Measurements from ENCODE around the gene TSEN34.
"Not testable (repeated sequence)": the region's sequence is repeated elsewhere in the genome, so short reads cannot be mapped to it uniquely, and the experiment has no call there.

Gene TSEN34

DNA sequence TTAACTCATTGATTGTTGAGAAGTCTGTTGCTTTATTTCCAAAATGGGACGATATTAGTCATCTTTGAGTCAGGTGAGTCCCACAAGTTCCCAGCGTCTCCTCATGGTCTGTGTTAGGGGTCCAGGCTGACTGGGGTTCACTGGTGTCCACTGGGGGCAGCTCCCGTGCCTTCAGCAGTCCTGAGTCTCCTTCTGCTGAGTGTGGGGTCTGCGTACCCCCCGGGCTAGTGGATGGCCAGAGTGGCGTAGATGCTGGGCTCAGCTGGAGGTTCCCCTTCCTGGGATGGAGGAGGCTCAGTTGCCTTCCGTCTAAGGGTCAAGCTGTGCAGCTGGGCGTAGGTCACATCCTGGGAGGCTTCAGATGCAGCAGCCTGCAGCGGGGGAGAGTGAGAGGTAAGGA is 25.8 kb downstream of the TSEN34 start:
- Histone ChIP-seq H3K18ac (ENCODE audit: low read length) (no peak overlapping the region), H3K4ac (ENCODE audit: low read depth, low read length) (no peak overlapping the region), H3K27me3 (ENCODE audit: insufficient read depth, low read length, poor library complexity) (no peaks in the 10 kb centered on the region), H3K4me1 (ENCODE audit: control insufficient read depth, low read depth, low read length) (no peaks in the 10 kb centered on the region), H2AK5ac (ENCODE audit: low read length) (no peak overlapping the region), H3K27ac (ENCODE audit: low read depth, low read length) (no peak overlapping the region), H4K5ac (ENCODE audit: low read length) (no peak overlapping the region), H2BK5ac (ENCODE audit: low read length) (no peak overlapping the region), H3K23ac (ENCODE audit: low read length) (no peak overlapping the region), H3K4me3 (ENCODE audit: low read length) (no peak overlapping the region), H2BK120ac (ENCODE audit: low read depth, low read length) (no peak overlapping the region), H3K79me1 (ENCODE audit: low read length) (no peaks in the 10 kb centered on the region), H3K79me2 (ENCODE audit: control insufficient read depth, insufficient read depth, low read length) (no peaks in the 10 kb centered on the region), H4K8ac (ENCODE audit: low read depth, low read length) (no peak overlapping the region), H2BK15ac (replicated peaks; ENCODE audit: low read depth) (no peak overlapping the region), H3K36me3 (ENCODE audit: control insufficient read depth, insufficient read depth, low read length) (no peaks in the 10 kb centered on the region), H3K9ac (ENCODE audit: low read length) (no peak overlapping the region), H3K4me2 (ENCODE audit: low read length) (no peak overlapping the region), H3K56ac (ENCODE audit: low read length) (no peak overlapping the region)
- no CpG with 5 or more reads among the region's 9 CpGs for WGBS (ENCODE audit: extremely low coverage, insufficient coverage, low lambda C conversion rate)
- no peak for DNase-seq

DNA sequence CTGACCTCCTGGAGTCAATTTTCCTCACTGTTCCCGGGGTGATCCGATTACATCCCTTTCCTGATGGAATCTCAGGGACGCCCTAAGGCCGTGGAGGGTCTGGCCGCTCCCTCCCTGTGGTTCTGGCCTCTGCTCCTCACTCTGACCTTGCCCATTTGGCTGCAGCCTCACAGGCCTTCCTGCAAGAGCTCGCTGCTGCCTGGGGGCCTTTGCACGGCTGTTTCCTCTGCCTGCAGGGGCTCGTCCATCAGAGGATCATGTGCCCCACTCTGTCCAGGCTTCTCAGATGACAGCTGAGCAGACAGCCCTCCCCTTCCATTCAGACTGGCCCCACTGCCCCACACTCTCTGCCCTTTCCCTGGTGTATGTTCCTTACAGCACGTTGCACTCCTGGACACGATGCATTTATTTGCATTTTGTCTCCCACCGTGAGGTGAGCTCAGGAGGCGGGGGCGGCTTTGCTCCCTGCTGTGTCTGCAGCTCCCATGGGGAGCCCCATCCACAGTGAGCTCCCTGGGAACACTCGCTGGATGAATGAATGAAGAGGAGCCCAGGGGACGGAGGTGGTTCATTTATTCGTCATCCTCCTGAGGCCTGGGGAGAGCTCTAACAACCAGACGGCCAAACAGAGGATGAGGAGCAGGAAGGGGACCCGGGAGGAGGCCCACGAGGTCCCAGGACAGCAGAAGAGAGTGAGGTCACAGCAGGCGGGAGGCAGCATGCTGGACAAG is 26.6 kb downstream of the TSEN34 start:
- H3K23ac ChIP-seq (ENCODE audit: low read length); H3K27ac ChIP-seq (ENCODE audit: low read depth, low read length); H3K4me3 ChIP-seq (ENCODE audit: low read length); H2AK5ac ChIP-seq (ENCODE audit: low read length); H3K18ac ChIP-seq (ENCODE audit: low read length); H2BK15ac ChIP-seq (replicated peaks; ENCODE audit: low read depth); DNase-seq; H4K5ac ChIP-seq (ENCODE audit: low read length); H2BK5ac ChIP-seq (ENCODE audit: low read length); H2BK120ac ChIP-seq (ENCODE audit: low read depth, low read length); H3K79me1 ChIP-seq (ENCODE audit: low read length); H3K36me3 ChIP-seq (ENCODE audit: control insufficient read depth, insufficient read depth, low read length); H3K79me2 ChIP-seq (ENCODE audit: control insufficient read depth, insufficient read depth, low read length); H3K9ac ChIP-seq (ENCODE audit: low read length); H3K27me3 ChIP-seq (ENCODE audit: insufficient read depth, low read length, poor library complexity); H3K4ac ChIP-seq (ENCODE audit: low read depth, low read length); H3K4me2 ChIP-seq (ENCODE audit: low read length); H3K56ac ChIP-seq (ENCODE audit: low read length); H4K8ac ChIP-seq (ENCODE audit: low read depth, low read length); H3K4me1 ChIP-seq (ENCODE audit: control insufficient read depth, low read depth, low read length): not testable (repeated sequence)
- no CpG with 5 or more reads among the region's 20 CpGs for WGBS (ENCODE audit: extremely low coverage, insufficient coverage, low lambda C conversion rate)

DNA sequence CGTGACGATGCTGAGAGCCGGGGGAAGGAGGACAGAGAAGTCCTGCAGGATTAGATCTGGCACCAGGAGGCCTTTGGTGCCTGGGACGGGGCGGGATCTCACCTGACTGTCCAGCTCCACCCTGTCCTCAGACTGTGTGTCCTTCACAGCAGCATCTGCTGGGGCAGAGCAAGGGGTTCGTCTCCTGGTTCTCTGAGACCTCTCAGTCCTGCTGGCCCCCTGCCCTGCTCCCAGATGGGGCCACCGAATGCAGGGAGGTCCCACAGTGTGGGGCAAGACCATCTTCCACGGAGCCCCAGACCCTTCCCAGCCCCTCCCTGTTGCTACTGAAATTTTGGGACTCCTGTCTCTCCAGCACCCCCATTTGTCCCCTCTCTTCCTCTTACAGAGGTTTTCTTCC is 27.2 kb downstream of the TSEN34 start:
- Histone ChIP-seq H3K79me2 (ENCODE audit: control insufficient read depth, insufficient read depth, low read length) (no peaks in the 10 kb centered on the region), H4K5ac (ENCODE audit: low read length) (no peak overlapping the region), H2BK5ac (ENCODE audit: low read length) (no peak overlapping the region), H3K79me1 (ENCODE audit: low read length) (no peaks in the 10 kb centered on the region), H3K4me1 (ENCODE audit: control insufficient read depth, low read depth, low read length) (no peaks in the 10 kb centered on the region), H3K27me3 (ENCODE audit: insufficient read depth, low read length, poor library complexity) (no peaks in the 10 kb centered on the region), H3K23ac (ENCODE audit: low read length) (no peak overlapping the region), H2BK15ac (replicated peaks; ENCODE audit: low read depth) (no peak overlapping the region), H3K4ac (ENCODE audit: low read depth, low read length) (no peak overlapping the region), H3K27ac (ENCODE audit: low read depth, low read length) (no peak overlapping the region), H3K36me3 (ENCODE audit: control insufficient read depth, insufficient read depth, low read length) (no peaks in the 10 kb centered on the region), H3K4me2 (ENCODE audit: low read length) (no peak overlapping the region), H2BK120ac (ENCODE audit: low read depth, low read length) (no peak overlapping the region), H3K9ac (ENCODE audit: low read length) (no peak overlapping the region), H3K4me3 (ENCODE audit: low read length) (no peak overlapping the region), H2AK5ac (ENCODE audit: low read length) (no peak overlapping the region), H3K56ac (ENCODE audit: low read length) (no peak overlapping the region), H3K18ac (ENCODE audit: low read length) (no peak overlapping the region), H4K8ac (ENCODE audit: low read depth, low read length) (no peak overlapping the region)
- no CpG with 5 or more reads among the region's 8 CpGs for WGBS (ENCODE audit: extremely low coverage, insufficient coverage, low lambda C conversion rate)
- DNase-seq, result no peak

DNA sequence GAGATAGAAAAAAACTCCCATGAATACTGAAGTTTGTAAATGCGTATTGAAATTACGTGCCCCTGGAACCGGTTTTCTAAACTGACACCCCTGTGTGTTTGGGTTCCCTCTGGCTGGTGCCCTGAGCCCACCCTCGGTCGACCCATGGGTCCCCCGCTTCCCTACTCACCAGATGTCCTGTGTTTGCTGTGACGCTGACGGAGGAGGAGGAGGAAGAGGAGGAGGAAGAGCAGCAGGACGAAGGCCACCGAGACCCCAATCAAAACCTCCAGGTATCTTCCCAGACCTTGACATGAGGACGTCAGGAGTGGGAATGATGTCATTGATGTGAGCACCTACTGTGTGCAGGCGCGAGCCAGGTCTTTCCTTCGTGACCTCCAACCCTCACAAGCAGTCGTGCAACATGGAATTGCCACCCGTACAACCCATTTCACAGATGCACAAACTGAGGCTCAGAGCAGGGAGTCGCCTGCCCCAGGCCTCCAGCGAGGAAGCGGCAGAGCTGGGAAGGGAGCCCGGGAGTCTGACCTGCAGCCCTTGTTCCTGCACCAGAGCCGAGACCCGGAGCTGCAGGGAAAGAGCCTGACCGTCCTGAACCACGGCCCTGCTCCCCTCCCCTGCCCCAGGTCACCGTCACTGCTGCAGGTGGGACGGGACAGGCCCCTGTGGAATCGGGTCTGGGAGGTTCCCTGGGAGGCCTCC is 28.0 kb downstream of the TSEN34 start:
- Histone ChIP-seq H2BK120ac (ENCODE audit: low read depth, low read length) (no peak overlapping the region), H2BK15ac (replicated peaks; ENCODE audit: low read depth) (no peak overlapping the region), H3K79me2 (ENCODE audit: control insufficient read depth, insufficient read depth, low read length) (no peaks in the 10 kb centered on the region), H3K56ac (ENCODE audit: low read length) (no peak overlapping the region), H4K5ac (ENCODE audit: low read length) (no peak overlapping the region), H2BK5ac (ENCODE audit: low read length) (no peak overlapping the region), H3K4me1 (ENCODE audit: control insufficient read depth, low read depth, low read length) (no peaks in the 10 kb centered on the region), H3K27me3 (ENCODE audit: insufficient read depth, low read length, poor library complexity) (no peaks in the 10 kb centered on the region), H3K4me3 (ENCODE audit: low read length) (no peak overlapping the region), H3K27ac (ENCODE audit: low read depth, low read length) (no peak overlapping the region), H3K79me1 (ENCODE audit: low read length) (no peaks in the 10 kb centered on the region), H4K8ac (ENCODE audit: low read depth, low read length) (no peak overlapping the region), H3K23ac (ENCODE audit: low read length) (no peak overlapping the region), H3K36me3 (ENCODE audit: control insufficient read depth, insufficient read depth, low read length) (no peaks in the 10 kb centered on the region), H3K9ac (ENCODE audit: low read length) (no peak overlapping the region), H3K4me2 (ENCODE audit: low read length) (no peak overlapping the region), H2AK5ac (ENCODE audit: low read length) (no peak overlapping the region), H3K4ac (ENCODE audit: low read depth, low read length) (no peak overlapping the region), H3K18ac (ENCODE audit: low read length) (no peak overlapping the region)
- no CpG with 5 or more reads among the region's 27 CpGs for WGBS (ENCODE audit: extremely low coverage, insufficient coverage, low lambda C conversion rate)
- no peak for DNase-seq

DNA sequence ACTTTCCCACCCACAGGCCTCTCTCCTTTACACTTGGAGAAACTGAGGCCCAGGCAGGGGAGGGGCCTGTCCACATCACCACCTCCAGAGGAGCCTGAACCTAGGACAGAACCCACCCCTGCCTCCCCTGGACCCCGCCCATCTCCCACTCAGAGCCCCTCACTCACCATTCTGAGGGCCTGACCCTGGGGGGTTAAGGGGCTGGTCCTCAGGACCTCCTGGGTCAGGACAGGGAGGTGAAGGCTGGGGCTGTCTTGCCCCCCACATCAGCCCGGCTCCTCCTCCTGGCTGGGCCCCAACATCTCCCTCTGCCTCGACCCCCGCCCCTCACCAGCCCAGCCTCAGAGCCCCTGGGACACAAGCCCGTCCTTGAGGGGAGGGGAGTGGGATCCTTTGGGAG is 28.6 kb downstream of the TSEN34 start:
- H3K56ac ChIP-seq (ENCODE audit: low read length); H3K9ac ChIP-seq (ENCODE audit: low read length); H3K4me2 ChIP-seq (ENCODE audit: low read length); DNase-seq; H2BK120ac ChIP-seq (ENCODE audit: low read depth, low read length); H3K23ac ChIP-seq (ENCODE audit: low read length); H3K18ac ChIP-seq (ENCODE audit: low read length); H3K4me3 ChIP-seq (ENCODE audit: low read length); H4K5ac ChIP-seq (ENCODE audit: low read length); H2BK5ac ChIP-seq (ENCODE audit: low read length); H3K79me2 ChIP-seq (ENCODE audit: control insufficient read depth, insufficient read depth, low read length); H3K27ac ChIP-seq (ENCODE audit: low read depth, low read length); H3K79me1 ChIP-seq (ENCODE audit: low read length); H3K36me3 ChIP-seq (ENCODE audit: control insufficient read depth, insufficient read depth, low read length); H3K27me3 ChIP-seq (ENCODE audit: insufficient read depth, low read length, poor library complexity); H3K4ac ChIP-seq (ENCODE audit: low read depth, low read length); H4K8ac ChIP-seq (ENCODE audit: low read depth, low read length); H3K4me1 ChIP-seq (ENCODE audit: control insufficient read depth, low read depth, low read length); H2BK15ac ChIP-seq (replicated peaks; ENCODE audit: low read depth); H2AK5ac ChIP-seq (ENCODE audit: low read length): not testable (repeated sequence)
- whole genome bisulfite sequencing (ENCODE audit: extremely low coverage, insufficient coverage, low lambda C conversion rate), result no CpG with 5 or more reads among the region's 5 CpGs
